ENCODE results near the gene ZNF548.
"Not testable (repeated sequence)": the region's sequence is repeated elsewhere in the genome, so short reads cannot be mapped to it uniquely, and the experiment has no call there.

The ZNF548 gene

DNA sequence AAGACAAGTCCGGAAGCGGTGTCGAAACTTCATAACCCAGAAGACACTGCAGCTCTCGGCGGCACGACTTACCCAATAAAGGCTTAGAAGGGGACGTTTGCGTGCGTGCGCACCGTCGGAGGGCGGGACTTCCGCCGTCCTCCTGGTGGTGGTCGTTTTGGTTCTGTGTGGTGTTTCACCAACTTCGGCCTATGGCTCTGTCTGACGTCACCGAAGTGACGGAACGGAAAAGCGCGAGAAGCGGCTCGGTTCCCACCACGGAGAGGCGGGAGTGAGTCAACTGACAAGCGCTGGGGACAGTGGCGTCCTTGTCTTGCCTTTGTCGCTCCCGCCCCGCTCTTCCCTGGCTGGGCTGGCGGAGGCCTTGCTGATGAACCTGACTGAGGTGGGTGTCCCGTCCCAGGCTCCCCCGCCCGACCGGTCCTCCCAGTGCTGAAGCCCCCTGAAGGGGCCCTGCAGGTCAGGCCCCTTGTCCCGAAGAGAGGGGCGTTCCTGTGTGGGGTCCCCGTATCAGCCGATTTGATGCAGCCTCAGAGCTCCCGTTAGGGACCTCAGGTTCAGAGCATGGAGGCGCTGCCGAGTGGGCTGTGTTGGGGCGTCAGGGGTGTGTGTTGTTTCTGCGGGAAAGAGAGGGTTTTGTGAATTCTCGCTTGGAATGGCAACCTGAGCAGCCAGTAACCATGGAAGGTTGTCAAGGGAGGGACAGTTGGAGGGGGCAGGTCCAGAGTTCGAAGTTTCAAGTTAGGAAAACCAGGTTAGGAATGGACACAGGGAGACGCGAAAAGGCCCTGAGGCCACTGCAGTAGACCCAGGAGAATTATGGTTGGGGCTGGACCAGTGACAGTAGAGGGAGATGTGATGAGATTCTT lies at the start of gene ZNF548:
Gene ZNF548, plus strand, starts transcription at position 125 of the 869 bp plus-strand sequence. Its CDS starts 246 bp downstream, at position 371.
- peak; percentile 88 to 93 (median 89) for DNase-seq

DNA sequence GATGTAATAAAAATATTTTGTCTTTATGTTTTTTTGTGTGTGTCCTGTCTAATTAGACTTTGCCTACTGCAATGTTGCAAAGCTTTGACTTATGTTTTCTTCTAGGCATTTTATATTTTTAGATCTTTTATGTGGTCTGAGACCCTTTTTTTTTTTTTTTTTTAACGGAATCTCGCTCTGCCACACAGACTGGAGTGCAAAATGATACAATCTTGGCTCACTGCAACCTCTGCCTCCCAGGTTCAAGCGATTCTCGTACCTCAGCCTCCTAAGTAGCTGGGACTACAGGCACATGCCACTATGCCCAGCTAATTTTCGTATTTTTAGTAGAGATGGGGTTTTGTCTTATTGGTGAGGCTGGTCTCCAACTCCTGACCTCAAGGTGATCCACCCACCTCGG lies 47.1 kb upstream of the ZNF548 start:
- no peak for DNase-seq

DNA sequence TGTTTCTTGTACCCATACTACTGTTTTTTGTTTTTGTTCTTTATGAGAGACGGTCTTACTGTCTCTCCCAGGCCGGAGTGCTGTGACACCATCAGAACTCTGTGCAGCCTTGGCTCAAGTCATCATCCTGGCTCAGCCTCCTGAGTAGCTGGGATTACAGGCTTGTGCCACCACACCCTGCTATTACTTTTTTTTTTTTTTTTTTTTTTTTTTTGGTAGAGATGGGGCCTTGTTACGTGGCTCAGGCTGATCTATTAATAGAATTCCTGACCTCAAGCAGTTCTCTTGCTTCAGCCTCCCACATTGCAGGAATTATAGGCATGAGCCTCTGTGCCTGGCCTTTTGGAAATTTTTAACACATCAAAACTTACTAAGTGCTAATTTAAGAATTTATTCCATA lies 41.5 kb upstream of the ZNF548 start:
- no peak for DNase-seq

DNA sequence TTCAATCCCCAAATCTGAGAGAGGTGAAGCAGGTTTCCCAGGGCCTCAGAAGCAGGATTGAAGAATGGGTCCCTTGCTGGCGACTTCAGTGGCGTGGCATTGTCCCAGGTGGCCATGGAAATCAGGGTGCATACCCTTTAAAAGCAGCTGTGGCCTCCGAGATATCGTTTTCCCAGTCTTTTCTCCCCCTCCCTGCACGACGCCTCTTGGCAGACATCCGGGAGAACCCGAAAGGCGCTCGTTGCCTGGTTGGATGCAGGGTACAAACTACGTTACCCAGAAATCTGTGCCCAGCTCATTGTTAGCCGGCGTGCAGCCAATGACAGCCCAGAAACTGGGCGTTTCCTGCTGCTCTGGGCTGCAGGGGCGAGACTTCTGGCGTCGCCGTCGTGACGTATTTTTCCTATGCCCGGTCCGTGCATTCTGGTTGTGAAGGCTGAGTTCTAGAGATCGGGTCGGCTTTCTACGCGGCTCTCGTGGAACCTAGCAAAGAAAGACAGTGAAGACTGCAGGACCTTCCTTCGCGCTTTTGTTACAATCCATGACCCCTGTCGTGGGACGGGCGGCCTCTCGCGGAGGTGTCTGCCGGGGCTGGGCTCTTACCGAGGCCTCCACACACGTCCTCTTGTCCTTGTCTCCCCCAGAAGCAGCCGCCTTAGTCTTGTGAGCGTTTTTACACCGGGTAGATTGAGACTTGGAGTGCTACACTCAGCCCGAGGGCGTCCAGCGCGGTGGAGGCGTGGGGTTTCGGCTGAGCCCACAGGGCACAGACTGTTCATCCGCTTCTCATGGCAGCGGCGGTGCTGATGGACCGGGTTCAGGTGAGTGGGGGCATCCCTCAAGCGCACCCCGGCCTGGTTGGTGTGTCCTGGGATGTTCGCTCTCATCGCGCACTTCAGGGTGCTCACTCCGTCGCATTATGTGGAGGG lies 38.5 kb upstream of the ZNF548 start, which contains the start of gene ZNF304:
Gene ZNF304, plus strand, starts transcription at position 395 of the 929 bp plus-strand sequence. Its CDS starts 394 bp downstream, at position 789.
- peak; percentile 41 to 67 (median 58) for DNase-seq

DNA sequence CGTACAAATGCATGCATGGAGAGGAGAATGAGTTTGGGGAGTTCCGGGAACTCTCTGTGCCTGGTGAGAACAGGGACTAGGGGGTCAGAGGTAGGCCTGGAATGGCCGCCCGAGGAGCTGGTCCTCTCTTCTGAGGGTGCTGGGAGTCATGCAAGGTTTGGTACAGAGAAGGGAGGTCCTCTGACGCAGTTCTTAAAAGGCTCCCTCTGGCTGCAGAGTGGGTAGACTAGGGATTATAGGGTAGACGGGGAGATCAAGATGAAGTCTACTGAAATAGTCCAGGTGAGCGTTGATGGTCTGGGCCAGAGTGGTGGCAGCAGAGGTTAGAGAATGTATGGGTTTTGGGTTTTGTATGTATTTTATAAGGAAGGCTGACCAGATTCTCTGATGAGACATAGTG lies 37.8 kb upstream of the ZNF548 start:
- no peak for DNase-seq

DNA sequence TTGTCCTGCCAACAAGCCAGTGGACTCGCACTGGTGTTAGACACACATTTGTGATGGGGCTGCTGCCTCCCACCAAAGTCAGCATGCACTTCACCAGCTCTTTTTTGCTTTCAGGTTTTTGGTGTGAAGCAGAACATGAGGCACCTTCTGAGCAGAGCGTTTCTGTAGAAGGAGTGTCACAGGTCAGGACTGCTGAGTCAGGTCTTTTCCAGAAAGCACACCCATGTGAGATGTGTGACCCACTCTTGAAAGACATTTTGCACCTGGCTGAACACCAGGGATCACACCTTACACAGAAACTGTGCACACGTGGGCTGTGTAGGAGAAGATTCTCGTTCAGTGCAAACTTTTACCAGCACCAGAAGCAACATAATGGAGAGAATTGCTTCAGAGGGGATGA lies 33.7 kb upstream of the ZNF548 start:
- DNase-seq: no peak

DNA sequence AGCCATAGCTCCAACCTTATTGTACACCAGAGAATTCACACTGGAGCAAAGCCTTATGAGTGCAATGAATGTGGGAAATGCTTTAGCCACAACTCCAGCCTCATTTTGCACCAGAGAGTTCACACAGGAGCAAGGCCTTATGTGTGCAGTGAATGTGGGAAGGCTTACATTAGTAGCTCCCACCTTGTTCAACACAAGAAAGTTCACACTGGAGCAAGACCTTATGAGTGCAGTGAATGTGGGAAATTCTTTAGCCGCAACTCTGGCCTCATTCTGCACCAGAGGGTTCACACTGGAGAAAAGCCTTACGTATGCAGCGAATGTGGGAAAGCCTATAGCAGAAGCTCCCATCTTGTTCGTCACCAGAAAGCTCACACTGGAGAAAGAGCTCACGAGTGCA lies 32.2 kb upstream of the ZNF548 start:
- no peak for DNase-seq

DNA sequence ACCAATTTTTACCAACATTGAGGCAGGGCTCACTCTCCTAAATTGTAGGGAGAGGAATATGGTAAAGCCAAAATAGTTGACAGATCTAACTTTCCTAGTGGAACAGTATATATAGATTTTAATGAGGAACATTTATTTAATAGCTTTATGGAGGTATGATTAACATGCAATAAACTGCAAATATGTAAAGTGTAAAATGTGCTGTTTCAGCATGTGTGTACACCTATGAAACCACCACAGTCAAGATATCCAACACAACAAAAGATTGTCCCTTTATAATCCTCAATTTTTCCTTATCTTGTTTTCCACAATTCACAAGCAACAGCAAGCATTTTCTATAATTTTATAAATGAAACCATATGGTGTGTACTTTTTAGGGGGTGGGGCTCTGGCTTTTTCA lies 30.4 kb upstream of the ZNF548 start:
- DNase-seq: no peak

DNA sequence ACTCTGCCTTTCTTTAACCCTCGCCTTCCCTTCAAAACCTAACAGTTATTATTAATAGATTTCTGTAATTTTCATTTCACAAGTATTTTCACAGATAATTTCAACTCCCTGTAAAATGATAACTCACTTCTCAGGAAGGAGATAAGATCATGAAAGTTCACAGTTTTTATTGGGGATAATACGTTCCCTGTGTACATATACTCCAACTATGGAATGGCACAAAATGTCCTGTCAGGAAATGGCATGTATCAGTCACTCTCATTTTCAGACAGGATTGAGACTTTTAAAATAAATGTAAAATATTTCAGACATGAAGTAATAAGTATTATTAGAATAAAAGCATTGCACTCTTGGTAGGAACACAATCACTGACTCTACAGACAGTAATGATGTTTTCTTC lies 27.2 kb upstream of the ZNF548 start:
- DNase-seq: no peak

DNA sequence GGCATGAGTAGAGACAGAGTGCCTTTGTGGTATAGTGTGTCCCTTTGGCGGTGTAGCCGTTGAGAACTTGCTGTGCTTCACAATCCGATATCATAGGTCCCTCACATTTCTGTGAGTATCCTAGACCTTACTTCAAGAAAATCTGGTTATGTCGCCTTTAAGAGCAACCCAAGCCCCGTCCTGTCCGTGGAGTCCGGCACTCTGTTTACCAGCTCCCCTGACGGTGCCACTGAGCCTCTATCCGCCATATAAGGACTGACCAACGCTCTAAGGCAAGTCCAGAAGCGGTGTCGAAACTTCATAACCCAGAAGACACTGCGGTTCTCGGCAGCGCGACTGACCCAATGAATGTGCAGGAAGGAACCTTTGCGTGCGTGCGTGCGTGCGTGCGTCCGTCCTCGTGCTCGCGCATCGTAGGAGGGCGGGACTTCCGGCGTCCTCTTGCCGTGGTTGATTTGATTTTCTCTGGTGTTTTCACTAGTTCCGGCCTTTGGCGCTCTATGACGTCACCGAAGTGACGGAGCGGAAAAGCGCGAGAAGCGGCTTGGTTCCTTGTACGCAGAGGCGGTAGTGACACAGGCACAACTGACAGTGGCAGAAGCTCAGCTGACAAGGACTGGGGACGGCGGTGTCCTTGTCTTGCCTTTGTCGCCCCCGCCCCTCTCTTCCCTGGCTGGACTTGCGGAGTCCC lies 26.5 kb upstream of the ZNF548 start, which contains the start of the genes TRAPPC2B and ZNF547:
Gene TRAPPC2B, plus strand, starts transcription at position 555 of the 691 bp plus-strand sequence. CDS start 1,283 bp downstream, outside the sequence.
Gene ZNF547, plus strand, starts transcription at position 555 of the 691 bp plus-strand sequence. CDS start 5,005 bp downstream, outside the sequence.
- peak; percentile 93 to 96 (median 93) for DNase-seq

DNA sequence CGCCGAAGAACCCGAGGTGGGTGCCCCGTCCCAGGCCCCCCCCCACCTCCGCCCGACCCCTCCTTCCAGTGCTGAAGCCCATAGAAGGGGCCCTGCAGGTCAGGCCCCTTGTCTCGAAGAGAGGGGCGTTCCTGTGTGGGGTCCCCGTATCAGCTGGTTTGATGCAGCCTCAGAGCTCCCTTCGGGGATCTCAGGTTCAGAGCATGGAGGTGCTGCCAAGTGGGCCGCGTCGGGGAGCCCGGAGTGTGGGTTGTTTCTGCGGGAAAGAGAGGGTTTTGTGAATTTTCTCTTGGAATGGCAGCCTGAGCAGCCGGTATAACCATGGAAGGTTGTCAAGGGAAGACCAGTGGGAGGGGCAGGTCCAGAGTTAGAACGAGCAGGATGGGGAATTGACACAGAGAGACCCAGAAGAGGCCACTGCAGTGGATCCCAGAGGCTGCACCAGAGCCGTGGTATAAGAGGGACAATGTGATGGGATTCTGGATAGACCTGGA lies 25.9 kb upstream of the ZNF548 start:
- DNase-seq: no peak

DNA sequence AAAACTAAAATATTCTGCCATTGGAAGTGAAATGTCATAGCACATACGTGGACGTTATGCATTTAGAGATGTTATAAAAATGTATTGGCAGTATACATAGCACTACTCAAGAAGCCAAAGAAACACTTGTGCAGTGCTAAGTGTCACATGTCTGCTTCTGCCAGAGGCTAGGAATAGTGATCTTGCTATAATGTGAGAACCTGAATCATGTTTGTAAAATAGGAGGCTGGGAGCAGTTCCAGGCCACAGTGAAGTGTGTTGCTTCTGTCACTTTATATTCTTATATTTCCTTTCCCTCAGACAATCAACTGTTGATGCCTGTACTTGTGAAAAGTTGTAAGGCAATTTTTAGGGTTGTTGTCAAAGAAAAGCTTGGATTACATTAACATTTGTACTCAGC lies 22.9 kb upstream of the ZNF548 start:
- DNase-seq: no peak

DNA sequence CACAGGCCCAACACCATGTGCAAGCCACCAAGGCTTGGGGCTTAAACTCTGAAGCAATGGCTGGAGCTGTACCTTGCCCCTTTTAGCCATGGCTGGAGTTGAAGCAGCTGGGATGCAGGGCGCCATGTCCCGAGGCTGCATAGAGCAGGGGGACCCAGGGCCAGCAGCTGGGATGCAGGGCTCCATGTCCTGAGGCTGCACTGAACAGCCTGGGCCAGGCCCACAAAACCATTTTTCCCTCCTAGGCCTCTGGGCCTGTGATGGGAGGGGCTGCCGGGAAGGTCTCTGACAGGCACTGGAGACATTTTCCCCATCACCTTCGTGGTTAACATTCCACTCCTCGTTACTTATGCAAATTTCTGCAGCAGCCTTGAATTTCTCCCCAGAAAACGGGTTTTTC lies 15.5 kb upstream of the ZNF548 start:
- DNase-seq: no peak

DNA sequence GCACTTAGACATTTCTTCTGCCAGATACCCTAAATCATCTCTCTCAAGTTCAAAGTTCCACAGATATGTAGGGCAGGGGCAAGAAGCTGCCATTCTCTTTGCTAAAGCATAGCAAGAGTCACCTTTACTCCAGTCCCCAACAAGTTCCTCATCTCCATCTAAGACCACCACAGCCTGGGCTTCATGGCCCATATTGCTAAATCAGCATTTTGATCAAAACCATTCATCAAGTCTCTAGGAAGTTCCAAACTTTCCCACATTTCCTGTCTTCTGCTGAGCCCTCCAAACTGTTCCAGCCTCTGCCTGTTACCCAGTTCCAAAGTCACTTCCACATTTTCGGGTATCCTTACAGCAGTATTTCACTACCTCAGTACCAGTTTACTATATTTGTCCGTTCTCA lies 15.0 kb upstream of the ZNF548 start:
- DNase-seq: not testable (repeated sequence)

DNA sequence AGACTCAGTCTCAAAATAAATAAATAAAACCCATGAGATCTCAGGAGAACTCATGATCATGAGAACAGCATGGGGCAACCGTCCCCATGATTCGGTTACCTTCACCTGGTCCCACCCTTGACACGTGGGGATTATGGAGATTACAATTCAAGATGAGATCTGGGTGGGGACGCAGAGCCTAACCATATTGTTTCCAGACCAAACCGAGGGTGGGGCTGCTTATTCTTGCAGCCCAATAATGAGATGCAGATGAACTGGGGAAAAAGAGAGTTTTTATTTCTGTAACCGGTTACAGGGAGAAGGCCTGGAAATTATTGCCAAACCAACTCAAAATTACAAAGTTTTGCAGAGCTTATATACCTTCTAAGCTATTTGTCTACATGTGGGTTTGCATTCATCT lies 13.5 kb upstream of the ZNF548 start:
- no peak for DNase-seq

DNA sequence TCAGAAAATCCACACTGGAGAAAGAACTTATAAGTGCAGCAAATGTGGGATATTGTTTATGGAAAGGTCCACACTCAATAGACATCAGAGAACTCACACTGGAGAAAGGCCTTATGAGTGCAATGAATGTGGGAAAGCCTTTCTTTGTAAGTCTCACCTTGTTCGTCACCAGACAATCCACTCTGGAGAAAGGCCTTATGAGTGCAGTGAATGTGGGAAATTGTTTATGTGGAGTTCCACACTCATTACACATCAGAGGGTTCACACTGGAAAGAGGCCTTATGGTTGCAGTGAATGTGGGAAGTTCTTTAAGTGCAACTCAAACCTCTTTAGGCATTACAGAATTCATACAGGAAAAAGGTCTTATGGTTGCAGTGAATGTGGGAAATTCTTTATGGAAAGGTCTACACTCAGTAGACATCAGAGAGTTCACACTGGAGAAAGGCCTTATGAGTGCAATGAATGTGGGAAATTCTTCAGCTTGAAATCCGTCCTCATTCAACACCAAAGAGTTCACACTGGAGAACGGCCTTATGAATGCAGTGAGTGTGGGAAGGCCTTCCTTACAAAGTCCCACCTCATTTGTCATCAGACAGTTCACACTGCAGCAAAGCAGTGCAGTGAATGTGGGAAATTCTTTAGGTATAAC lies 12.0 kb upstream of the ZNF548 start:
- DNase-seq: no peak

DNA sequence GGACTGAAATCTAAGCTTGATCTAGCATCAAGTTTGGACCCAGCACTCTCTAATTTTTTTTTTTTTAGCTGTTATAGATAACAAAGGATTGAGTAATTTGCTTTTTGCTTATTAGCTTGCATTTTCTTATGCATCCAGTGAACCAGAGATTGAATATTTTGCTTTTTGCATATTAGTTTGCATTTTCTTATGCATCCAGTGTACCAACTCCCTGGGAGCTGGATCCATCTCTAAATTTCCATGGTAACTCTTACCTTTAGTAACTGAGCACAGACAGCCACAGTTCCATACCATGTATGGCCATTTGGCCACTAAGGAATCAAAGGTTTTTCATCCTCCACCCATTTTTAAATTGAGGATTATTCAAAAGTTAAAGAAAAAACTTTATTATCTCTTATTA lies 8.7 kb upstream of the ZNF548 start:
- no peak for DNase-seq

DNA sequence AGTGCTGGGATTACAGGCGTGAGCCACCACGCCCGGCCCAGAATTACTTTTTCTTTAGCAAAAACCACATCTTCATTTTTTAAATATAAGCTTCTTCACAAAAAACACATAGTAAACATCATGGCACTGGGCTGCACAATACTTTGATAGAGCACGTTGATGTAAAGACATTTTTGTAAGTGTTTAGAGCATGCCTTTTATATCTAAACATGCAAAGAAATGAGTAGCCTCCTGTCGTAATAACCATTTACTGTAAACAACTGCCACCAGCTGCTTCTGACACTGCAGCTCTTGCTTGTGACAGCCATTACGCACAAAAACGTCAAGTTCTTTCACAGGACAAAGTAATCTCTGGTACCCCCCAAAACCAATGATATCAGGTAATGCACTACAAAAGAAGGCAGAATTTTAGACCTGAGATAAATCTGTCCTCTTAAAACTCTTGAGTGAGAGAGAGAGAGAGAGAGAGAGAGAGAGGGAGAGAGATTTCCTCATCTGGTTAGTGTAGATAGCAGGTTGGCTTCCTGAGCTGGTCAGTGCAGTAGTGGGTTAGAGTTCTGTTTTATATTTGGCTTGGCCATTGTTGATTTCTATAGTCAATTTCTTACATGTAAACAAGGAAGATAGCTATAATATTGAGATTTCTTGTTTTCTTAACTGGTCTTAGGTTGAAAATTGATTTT lies 6.7 kb upstream of the ZNF548 start:
- DNase-seq: no peak

DNA sequence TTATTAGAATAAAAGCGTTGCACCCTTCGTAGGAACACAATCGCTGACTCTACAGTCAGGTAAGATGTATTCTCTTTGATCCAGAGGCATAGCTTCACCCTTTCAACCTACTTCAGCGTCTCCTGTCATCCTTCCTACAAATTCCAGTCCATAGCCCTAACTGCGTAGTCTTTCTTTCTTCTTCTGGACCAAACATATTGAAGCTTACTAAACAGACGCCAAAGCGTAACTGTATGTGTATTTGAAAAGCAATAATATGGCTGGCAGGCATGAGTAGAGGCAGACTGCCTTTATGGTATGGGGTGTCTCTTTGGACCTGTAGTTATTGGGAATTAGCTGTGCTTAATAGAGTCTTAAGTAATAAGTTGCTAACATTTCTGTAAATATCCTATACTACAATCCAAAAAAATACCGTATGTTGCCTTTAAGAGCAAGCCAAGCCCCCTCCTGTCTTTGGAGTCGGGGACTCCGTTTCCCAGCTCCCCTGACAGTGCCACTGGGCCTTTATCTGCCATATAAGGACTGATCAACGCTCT lies 392 bp upstream of the ZNF548 start:
- no peak for DNase-seq

DNA sequence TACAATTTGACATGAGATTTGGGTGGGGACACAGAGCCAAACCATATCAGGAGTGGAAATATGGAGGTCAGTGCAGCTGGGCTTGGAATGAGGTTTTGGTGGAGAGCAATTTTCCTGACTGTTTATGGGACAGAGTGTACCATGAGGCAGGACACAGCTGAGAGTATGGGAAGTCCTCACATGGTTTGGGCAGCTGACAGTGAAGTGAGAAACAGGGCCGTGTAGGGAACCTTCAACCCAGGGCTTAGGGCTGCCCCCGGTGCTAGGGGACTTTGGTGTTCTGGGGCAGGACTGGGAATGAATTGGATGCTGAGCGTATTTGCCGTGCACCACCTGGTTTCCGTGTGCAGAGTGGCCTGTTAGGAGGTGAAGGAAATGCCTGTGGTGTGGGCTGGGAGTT lies 6.1 kb downstream of the ZNF548 start:
- DNase-seq: no peak

DNA sequence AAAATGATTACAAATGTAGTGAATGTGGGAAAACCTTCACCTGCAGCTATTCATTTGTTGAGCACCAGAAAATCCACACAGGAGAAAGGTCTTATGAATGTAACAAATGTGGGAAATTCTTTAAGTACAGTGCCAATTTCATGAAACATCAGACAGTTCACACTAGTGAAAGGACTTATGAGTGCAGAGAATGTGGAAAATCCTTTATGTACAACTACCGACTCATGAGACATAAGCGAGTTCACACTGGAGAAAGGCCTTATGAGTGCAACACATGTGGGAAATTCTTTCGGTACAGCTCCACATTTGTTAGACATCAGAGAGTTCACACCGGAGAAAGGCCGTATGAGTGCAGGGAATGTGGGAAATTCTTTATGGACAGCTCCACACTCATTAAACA lies 9.2 kb downstream of the ZNF548 start:
- DNase-seq: no peak
